Hypothalamus (tissue), 51 donors: ENCODE measurements around the gene NEUROG1.
"Not testable (repeated sequence)": the region's sequence is repeated elsewhere in the genome, so short reads cannot be mapped to it uniquely, and the experiment has no call there.

Source experiments
- DNase-seq, 51 donors: peaks; one replicate each; lab custom pipeline; 2025; lab: John Stamatoyannopoulos, UW

NEUROG1 gene

DNA sequence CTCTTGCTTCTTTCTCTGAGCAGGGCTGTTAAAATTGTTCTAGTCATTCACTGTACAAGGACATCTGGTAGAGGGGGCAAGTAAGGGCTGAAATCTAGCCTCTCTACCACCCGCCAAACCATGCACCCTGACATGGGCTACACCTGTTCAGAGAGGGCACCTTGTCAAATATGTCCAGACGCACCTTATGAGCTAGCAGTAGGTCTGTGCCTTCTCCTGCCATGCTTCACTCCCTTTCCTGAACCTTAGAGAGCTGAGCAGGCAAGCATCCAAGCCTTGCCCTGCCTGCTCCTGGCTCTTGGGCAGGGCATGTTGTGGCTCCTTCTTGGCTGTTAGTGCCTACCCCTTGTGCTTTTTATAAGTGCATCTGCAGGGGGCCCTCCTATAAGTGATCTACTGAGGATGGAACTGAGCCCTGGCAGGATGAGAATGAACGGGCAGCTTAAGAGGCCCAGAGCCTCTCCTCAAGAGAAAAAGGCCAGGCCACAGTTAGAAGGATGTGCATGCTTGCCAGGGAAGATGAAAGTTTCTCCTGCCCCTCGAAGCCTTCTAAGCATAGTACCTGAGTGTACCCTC, 3.8 kb upstream of the NEUROG1 start:
- no peak for DNase-seq

DNA sequence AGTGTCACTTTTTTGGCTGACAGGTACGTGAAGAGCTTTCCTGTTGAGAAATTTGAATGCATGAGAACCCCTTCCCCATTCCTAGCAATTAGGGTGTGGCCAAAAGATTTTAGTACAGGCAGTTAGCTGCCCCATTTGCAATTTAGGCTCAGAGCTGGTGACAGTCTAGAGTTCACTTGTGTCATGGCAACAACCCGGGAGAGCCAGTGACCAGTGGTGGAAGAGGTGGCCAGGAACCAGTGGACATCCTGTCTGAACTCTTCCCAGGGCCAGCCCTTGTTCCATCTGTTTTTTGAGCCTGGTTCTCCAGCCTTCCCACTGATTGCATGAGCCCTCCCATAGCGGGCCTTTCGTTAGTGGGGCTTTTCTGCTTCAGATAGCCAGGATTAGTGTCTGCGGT, 2.5 kb upstream of the NEUROG1 start:
- DNase-seq = no peak

DNA sequence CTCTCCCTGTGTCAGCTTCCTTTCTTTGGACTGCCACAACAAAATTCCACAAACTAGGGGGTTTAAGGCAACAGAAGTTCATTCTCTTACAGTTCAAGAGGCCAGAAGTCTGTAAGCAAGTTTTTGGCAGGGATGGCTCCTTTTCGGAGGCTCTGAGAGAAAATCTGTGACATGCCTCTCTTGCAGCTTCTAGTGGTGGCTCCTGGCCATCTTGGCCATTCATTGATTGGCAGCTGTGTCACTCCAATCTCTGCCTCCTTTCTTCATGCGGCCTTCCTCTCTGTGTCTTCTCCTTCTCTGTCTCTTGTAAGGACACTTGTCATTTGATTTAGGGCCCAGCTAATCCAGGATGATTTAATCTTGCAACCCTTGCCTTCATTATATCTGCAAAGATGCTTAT, 2.0 kb upstream of the NEUROG1 start:
- no peak for DNase-seq

DNA sequence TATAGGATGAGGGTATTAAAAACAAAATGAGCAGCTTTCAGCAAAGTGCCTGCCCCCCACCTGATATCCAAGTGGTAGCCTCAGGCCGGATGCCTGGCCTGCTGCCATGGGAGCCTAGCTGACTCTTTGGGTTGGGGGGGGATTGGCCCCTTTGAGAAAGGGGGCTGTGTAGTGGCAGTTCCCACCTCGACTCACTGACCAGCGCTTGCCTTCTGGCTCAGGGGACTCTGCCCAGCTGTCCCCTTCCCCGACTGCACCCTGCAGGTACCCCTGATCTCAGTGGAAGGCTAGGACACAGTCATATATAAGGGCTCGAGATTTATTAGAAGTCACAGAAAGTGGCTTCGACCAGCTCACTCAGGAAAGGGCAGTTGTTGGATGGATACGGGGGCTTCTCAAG, 1.5 kb upstream of the NEUROG1 start:
- no peak for DNase-seq

DNA sequence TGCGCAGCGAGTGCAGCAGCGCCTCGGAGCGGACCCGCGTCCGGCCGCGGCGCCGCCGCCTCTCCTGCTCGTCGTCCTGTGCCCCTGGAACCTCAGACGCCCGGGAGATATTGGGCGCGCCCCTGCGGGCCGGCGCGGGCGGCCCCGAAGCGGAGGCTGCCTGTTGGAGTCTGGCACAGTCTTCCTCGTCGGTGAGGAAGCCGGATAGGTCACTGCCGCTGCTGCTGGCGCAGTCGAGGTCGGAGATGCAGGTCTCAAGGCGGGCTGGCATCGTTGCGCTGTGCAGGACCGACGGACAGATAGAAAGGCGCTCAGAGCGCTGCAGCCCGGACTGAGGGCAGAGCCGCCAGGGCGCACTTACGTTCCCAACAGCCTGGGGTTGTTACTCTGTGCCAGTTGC, 344 bp downstream of the NEUROG1 start:
- no peak for DNase-seq

DNA sequence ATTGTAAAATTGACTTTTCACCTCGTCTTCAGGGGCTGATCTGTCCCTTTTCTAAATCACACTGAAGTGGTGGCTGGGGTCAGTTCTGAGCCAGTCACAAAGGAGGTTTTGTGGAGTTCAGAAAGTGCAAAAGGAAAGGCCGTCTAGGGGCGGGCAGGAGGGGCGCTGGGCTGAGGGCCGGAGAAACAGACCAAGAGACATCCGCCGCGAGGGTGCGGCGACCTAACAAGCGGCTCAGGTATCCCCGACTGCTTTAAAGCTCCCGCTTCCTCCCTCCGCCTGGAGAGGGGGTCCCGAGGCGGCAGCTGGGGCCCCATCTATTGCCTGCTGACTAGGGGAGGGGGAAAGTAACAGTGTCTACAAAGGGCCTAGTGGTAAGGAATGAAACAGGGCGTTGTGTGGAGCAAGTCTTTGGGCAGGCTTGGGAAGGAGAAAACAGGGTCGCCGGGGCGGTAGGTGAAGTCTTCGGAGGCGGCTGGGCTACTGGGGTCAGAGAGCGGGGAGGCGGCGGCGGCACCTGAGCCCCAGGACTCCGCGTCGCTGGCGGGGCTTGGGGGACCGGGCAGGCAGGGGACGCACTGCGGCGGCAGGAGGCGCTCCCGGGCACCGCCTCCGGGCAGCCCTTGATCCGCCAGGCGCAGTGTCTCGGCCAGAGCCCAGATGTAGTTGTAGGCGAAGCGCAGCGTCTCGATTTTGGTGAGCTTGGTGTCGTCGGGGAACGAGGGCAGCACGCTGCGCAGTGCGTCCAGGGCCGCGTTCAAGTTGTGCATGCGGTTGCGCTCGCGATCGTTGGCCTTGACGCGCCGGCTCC, 950 bp downstream of the NEUROG1 start:
- DNase-seq = no peak

DNA sequence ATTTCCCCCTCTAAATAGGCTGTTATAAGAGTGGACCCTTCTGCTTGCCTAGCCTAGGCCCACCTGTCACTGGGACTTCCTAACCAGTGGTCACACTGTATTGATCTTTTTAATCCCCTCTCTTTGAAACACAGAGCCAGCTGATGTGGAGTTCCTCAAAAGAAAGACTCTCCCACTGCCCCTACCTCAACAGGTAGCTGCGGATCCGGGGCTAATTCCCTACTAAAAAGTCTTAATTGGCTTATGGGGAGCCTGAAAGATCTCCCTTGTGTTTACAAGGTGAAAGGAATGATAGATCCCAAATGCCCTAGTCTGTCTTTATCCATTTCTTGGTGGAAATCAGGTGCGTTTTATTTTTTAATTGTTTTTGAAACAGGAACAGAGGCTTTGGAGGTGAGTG, 2.0 kb downstream of the NEUROG1 start:
- DNase-seq = no peak

DNA sequence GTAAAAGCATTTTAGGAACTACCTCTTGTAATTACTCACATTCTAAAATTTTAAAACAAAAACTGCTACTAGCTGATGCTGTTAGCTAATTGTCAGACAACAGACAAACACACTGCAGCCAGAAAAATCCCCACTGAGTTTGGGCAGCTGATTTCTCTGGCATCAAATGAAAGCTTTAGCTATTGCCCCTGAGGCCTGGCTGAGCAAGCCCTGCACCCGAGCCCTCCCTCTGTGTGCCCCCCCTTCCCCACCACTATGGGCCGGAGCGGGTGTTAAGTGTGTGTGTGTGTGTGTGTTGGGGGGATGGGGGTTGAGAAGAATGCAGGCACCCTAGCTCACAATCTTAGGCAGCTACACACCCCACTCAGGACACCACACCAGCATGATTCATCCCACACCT, 2.4 kb downstream of the NEUROG1 start:
- DNase-seq = no peak

DNA sequence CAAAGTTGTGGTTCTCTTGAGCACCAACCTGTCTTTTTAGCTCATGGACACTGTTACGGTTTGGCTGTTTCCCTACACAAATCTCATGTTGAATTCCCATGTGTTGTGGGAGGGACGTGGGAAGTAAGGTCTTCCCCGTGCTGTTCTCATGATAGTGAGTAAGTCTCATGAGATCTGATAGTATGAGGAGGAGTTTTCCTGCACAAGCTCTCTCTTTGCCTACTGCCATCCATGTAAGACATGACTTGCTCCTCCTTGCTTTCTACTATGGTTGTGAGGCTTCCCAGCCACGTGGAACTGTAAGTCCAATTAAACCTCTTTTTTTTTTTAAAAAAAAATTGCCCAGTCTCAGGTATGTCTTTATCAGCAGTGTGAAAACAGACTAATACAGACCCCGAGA, 6.2 kb downstream of the NEUROG1 start:
- not testable (repeated sequence) for DNase-seq

DNA sequence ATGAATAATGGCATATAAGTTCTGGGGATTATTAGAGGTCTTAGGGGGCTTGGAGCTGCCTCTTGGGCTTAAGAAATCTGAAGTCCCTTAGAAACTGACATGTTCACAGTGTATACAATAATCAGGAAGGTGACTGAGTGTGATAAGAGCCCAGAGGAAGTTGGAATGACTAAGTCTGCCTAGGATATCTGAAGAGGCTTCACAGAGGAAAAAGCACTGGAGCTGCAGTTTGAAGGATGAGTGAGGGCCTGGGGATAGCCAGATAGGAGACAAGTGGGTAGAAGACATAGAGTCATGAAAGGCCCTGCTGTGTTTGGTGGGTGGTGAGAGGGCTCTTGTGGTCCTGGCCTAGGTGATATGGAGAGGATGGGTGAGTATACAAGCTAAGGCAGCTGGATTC, 8.8 kb downstream of the NEUROG1 start:
- no peak for DNase-seq

DNA sequence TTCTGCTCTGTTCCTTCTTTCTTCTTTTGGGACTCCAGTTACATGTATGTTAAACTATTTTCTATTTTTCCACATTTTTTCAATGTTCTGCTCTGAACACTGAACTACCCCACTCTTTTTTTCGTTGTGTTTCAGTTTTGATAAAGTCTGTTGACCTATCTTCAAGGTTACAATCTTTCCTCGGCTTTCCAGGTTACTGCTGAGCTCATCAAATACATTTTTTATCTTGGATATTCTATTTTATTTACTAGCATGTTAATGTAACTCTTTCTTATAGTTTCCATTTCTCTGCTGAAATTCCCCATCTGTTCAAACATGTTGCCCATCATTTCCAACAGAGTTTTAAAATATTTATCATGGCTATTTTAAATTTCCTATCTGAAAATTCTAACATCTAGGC, 13.8 kb downstream of the NEUROG1 start:
- no peak for DNase-seq

DNA sequence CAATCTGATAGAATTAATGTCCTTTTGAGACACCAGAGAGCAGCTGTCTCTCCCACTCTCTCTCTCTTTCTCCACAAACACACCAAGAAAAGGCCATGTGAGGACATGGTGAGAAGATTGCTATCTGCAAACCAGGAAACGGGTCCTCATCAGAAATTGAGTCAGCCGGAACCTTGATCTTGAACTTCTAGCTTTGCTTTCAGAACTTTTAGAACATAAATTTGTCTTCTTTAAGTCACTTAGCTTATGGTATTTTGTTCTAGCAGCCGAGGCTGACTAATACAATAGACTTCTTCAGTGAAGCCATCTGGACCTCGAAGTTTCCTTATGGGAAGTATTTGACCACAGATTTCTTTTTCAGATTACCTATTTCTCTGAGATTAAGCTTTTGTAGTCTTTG, 18.1 kb downstream of the NEUROG1 start:
- DNase-seq = no peak

DNA sequence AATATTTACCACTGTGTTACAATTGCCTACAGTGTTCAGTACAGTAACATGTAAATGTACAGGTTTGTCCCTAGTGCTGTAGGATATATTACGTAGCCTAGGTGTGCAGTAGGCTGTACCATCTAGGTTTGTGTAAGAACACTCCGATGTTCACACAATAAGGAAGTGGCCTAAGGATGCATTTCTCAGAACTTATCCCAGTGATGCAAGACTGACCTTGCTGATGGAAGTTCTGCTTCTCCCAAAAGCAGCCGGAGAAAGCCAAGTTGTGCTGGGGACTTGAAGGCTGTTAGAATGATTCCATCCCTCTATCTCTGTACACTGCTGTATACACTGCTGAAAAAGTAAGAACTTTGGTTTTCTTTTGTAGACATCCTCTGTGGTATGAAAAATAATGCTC, 21.6 kb downstream of the NEUROG1 start:
- no peak for DNase-seq

DNA sequence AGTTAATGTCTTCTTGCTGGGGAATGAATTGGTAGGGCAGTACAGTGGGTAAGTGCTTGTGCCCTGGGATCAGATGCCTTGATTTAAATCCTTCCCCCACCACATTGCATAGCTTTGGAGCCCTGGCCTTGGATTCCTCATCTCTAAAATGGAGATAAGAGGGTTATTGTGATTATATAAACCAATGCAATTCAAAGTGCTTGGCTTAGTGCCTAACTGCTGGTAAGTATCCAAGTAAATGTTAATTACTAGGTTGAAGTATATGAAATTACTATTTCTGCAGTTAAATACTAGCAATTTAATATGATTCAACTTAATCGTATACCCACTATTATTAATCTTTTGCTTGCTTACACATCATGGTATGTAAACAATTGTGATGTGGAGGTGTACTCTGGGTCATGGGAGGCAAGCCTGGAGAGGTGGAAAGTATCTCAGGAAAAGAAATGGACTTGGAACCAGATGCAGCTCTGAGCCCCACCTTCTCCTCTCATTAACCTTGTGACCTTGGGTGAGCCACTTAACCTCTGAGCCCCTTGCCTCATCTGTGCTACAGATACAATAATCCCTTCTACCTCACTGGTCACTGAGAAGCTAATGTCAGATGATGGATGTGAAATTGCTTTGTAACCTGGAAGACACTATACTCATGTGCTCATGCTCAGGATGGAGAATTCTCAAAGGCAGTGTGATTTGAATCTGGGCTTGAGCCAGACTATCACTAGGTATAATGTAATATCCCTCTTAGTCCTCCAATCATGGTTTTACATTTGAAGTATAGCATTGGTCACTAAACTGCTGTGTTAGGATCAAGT, 23.8 kb downstream of the NEUROG1 start:
- DNase-seq = no peak

DNA sequence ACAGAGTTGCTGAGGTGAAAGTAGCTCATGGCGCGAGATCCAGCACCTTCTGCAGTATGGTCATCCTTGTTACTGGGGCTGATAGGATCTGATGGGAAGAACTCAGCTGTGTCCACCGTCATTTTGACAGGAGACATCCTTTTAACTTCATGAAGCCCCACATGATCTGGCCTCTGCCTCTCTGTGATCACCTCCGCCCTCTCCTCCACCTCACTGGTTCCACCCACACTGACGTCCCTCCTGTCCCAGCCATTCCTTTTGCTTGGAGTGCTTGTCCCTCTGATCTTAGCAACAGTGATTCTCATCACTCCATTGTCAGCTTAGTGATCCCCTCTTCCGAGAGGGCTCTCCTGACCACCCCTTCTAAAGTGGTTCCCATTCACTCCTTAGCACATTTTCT, 25.8 kb downstream of the NEUROG1 start:
- no peak for DNase-seq

DNA sequence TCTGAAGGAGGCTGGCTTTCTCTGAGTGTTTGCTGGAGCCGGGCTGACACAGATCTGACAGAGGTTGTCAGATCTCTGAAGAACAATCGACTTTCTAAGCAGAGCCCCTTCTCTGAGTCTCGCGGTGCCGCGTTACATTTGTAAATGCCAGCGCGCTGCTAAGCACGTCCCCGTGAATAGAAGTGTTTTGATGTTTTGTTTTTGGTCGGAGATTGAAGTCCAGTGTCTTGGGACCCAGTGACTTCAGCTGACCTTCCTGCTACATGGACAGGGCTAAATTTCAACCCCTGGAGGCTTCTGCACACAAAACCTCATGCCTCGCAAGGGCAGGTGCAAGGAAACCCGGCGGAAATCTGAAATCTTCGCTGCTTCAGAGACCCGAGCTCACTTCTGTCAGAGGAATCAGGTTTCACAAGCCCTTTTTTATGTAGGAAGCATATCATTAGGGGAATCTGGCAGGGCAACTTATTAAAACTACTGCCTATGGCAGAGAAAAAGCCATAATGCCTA, 27.2 kb downstream of the NEUROG1 start:
- no peak for DNase-seq

DNA sequence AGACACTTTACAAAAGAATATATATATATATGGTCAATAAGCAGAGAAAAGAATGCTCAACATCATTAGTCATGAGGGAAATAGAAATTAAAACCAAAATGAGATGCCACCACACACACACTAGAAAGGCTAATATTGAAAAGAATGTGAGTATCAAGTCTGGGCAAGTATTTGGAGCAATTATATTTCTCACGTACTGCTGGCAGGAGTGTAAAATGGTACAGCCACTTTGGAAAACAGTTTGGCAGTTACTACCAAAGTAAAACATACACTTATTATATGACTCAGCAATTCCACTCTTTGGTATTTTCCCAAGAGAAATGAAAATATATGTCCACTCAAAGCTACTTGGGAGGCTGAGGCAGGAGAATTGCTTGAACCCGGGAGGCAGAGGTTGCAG, 29.8 kb downstream of the NEUROG1 start:
- DNase-seq = no peak

DNA sequence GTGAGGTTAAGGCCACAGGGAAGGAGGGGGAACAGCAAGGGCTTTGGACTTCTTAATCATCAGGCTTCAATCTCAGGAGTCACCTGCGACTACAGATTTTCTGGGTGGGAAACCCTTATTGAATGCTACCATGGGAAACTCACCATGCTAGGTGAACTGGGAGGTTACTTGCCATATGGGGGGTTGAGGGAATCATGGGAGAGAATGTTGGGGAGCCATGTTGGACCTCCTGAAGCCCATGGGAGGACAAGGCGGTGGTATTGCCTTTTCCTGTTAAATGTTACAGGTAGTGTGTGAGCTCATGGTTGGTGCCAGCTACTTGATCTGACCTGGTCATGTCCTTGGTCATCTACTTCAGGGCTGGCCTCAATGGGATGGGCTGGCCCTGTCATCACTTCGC, 31.4 kb downstream of the NEUROG1 start:
- no peak for DNase-seq

DNA sequence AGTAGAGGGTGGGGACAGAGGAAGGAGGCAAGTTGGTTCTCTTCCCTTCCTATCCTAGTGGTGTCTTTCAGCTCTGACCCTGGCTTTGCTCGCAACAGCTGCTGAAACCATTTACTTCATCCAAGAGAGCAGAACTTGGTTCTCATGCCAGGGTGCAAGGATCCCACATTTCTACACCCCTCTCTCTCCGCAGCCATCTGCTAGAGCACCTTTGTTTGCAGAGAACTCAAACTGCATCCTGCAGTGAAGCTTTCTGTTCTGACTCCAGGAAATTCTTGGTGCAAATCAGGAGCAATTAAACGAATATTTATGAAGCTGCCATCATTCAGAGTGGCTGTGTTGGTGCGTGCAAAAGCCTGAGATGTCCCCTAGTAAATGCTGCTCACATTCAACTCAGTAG, 31.9 kb downstream of the NEUROG1 start:
- DNase-seq = no peak

DNA sequence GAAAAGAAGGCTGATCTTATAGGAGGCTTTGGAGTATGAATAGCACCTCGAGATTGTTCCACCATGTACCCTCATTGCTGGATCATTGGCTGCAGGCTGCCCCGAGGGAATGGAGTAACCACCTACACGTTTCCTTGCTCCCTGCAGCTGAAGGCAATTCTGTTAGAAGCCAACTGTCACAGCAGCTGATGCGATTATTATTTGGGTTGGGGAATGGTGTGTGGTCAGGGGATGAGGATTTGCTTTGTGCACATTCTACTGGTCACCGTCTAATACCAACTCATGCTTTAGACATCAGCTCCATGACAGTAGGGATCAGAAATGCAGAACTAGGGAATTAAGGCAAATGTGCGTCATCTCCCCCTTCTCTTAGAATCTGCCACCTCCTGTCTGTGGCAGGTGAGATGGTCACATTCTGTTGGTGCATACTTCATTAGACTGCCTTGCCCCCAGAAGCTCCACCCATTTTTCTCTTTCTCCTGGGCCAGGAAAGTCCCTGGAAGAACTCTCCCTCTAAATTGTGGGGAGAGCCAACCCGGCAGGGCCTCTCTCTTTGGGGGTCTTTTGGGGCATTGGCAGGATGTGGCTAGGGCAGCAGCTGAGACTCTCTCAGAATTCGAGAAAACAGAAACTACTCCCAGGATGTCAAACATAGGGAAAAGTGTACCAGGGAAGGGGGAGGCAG, 32.8 kb downstream of the NEUROG1 start:
- DNase-seq = no peak

DNA sequence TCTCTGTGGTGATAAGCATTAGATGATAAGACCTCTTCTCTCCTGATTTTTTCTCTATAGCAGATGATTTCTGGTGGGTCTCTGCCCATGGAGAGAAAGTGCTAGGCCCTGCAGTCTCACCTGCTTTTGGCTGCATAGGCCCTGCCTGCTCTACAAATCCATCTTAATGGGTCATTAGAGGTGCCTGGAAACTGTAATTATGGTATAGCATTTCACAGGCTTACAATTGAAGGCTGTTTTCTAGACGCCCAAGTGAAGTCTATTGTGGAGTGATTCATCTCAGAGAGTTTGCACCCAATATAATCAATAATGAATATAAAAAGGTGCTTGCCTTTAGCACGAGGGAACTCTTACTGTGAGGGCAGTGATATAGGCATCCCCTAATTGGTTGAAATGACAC, 33.8 kb downstream of the NEUROG1 start:
- DNase-seq = no peak
